SK-N-SH (cell line): ENCODE measurements around the gene ARHGAP45. TPM values are rescaled to one million over a fixed set of nuclear protein-coding genes. Genes with fewer than 3 reads are reported as not detected.

Source experiments
- CTCF ChIA-PET: fragments of 300-600, 350-600 bp; formaldehyde crosslinking; extraction: SDS; loops from one replicate; lab custom pipeline; 2021; lab: Yijun Ruan, JAX
- POLR2A ChIA-PET: fragments of 350-600 bp; sonication (Branson Sonifier 250); formaldehyde crosslinking; extraction: SDS; loops from one replicate; lab custom pipeline; 2020; ENCODE audit warnings: antibody characterized with exemption, inconsistent platforms; lab: Yijun Ruan, JAX
- DNase-seq: peaks from one replicate; pipeline ENCODE4 v3.0.0; 2012
- H2AFZ ChIP-seq: fragments of 200-600 bp; sonication (generic); 2 replicates; pipeline ENCODE4 v1.8.1; 2016; ENCODE audit warnings: antibody characterized with exemption, mild to moderate bottlenecking, low read depth
- H3F3A ChIP-seq: fragments of 200-600 bp; sonication (generic); replicated peaks from 2 replicates; pipeline ENCODE3; 2016; ENCODE audit warnings: antibody characterized with exemption, mild to moderate bottlenecking; ENCODE audit not compliant: insufficient read depth
- H3K27ac ChIP-seq, 2 experiments: fragments of 200-500 bp in 1 of 2; fragments of 200-600 bp in 1 of 2; sonication (Bioruptor generic) in 1 of 2; sonication (generic), shearing (Covaris generic) in 1 of 2; 2 replicates each; pipeline versions ENCODE4 v1.5.1 to v1.6.1; 2014 to 2016; ENCODE audit warnings: low read depth in 2 of 2, inconsistent platforms in 1 of 2, low read length in 1 of 2, mild to moderate bottlenecking in 1 of 2, mixed read lengths in 1 of 2
- H3K27me3 ChIP-seq: fragments of 200-600 bp; sonication (generic), shearing (Covaris generic); 2 replicates; pipeline ENCODE4 v1.6.1; 2016; ENCODE audit warnings: mixed run types; ENCODE audit not compliant: insufficient read depth
- H3K36me3 ChIP-seq, 2 experiments: fragments of 200-500 bp in 1 of 2; fragments of 200-600 bp in 1 of 2; sonication (Bioruptor generic) in 1 of 2; sonication (generic) in 1 of 2; replicated peaks in 1 of 2; 2 replicates each; pipeline versions ENCODE3 to v1.5.1; 2014 to 2016; ENCODE audit warnings: low read length in 1 of 2, mild to moderate bottlenecking in 1 of 2; ENCODE audit not compliant: insufficient read depth in 2 of 2, control insufficient read depth in 1 of 2
- H3K4me1 ChIP-seq, 2 experiments: fragments of 200-500 bp in 1 of 2; fragments of 200-600 bp in 1 of 2; sonication (Bioruptor generic) in 1 of 2; sonication (generic), shearing (Covaris generic) in 1 of 2; 2 replicates each; pipeline versions ENCODE4 v1.5.1 to v1.6.1; 2014 to 2016; ENCODE audit warnings: low read depth in 1 of 2, low read length in 1 of 2, mixed run types in 1 of 2; ENCODE audit not compliant: insufficient read depth in 2 of 2, control insufficient read depth in 1 of 2
- H3K4me2 ChIP-seq: fragments of 200-600 bp; sonication (generic), shearing (Covaris generic); 2 replicates; pipeline ENCODE4 v1.6.1; 2017; ENCODE audit warnings: mixed run types
- H3K4me3 ChIP-seq, 2 experiments: fragments of 200-500 bp in 1 of 2; fragments of 200-600 bp in 1 of 2; sonication (Bioruptor generic) in 1 of 2; sonication (generic), shearing (Covaris generic) in 1 of 2; 2 replicates each; pipeline versions ENCODE4 v1.5.1 to v1.8.1; 2014 to 2016; ENCODE audit warnings: low read depth in 2 of 2, inconsistent platforms in 1 of 2, low read length in 1 of 2, mild to moderate bottlenecking in 1 of 2, mixed read lengths in 1 of 2, moderate library complexity in 1 of 2
- H3K79me2 ChIP-seq: fragments of 200-600 bp; sonication (generic); 2 replicates; pipeline ENCODE4 v1.8.1; 2017; ENCODE audit warnings: mild to moderate bottlenecking; ENCODE audit not compliant: insufficient read depth
- H3K9ac ChIP-seq: fragments of 200-600 bp; sonication (generic); 2 replicates; pipeline ENCODE4 v1.6.1; 2017; ENCODE audit warnings: mixed run types
- H3K9me2 ChIP-seq: fragments of 200-600 bp; sonication (generic); 2 replicates; pipeline ENCODE4 v1.6.1; 2017; ENCODE audit warnings: mixed run types
- H3K9me3 ChIP-seq: fragments of 200-600 bp; sonication (generic); 2 replicates; pipeline ENCODE4 v1.6.1; 2017; ENCODE audit warnings: mixed run types, mild to moderate bottlenecking, moderate library complexity
- H4K20me1 ChIP-seq: fragments of 200-600 bp; sonication (generic); 2 replicates; pipeline ENCODE4 v1.6.1; 2017; ENCODE audit warnings: mild to moderate bottlenecking, mixed run types; ENCODE audit not compliant: insufficient read depth
- CHD2 ChIP-seq: fragments of 150-350 bp; IDR thresholded peaks from 2 replicates; pipeline ENCODE4 v1.6.1; 2018; ENCODE audit warnings: low read length; ENCODE audit not compliant: partially characterized antibody
- CTCF ChIP-seq: fragments of 200-600 bp; sonication (generic); IDR thresholded peaks from 2 replicates; pipeline ENCODE4 v1.6.1; 2017; ENCODE audit warnings: antibody characterized with exemption, mild to moderate bottlenecking, moderate library complexity
- ELF1 ChIP-seq: IDR thresholded peaks from 2 replicates; pipeline ENCODE4 v1.4.0; 2012
- EZH2phosphoT487 ChIP-seq: fragments of 200-600 bp; sonication (generic); IDR thresholded peaks from 2 replicates; pipeline ENCODE4 v1.6.1; 2017; ENCODE audit warnings: low read depth, mixed run types, mild to moderate bottlenecking, antibody characterized with exemption, moderate library complexity, borderline replicate concordance
- FOXM1 ChIP-seq: IDR thresholded peaks from 2 replicates; pipeline ENCODE4 v1.4.0; 2012; ENCODE audit warnings: low read depth, mild to moderate bottlenecking
- GATA2 ChIP-seq: sonication (generic); formaldehyde crosslinking; IDR thresholded peaks from 2 replicates; pipeline ENCODE4 v1.5.0; 2020; ENCODE audit warnings: mild to moderate bottlenecking, missing genetic modification reagents
- MEF2A ChIP-seq: IDR thresholded peaks from 2 replicates; pipeline ENCODE4 v1.4.0; 2012; ENCODE audit warnings: low read depth, borderline replicate concordance
- MXI1 ChIP-seq: IDR thresholded peaks from 2 replicates; pipeline ENCODE4 v1.6.1; 2012; ENCODE audit warnings: mild to moderate bottlenecking, low read depth, low read length, improper control_type of control experiment
- NFIC ChIP-seq: IDR thresholded peaks from 2 replicates; pipeline ENCODE4 v1.4.0; 2012; ENCODE audit warnings: borderline replicate concordance
- NRF1 ChIP-seq: IDR thresholded peaks from 2 replicates; pipeline ENCODE4 v1.6.1; 2012; ENCODE audit warnings: low read depth, mild to moderate bottlenecking, low read length
- PBX3 ChIP-seq: IDR thresholded peaks from 2 replicates; pipeline ENCODE4; 2012
- POLR2AphosphoS5 ChIP-seq: IDR thresholded peaks from 2 replicates; pipeline ENCODE4 v1.6.1; 2012; ENCODE audit warnings: low read depth, low read length
- RAD21 ChIP-seq: IDR thresholded peaks from 2 replicates; pipeline ENCODE4 v1.6.1; 2012; ENCODE audit warnings: mild to moderate bottlenecking, low read length
- RCOR1 ChIP-seq: fragments of 150-350 bp; IDR thresholded peaks from 2 replicates; pipeline ENCODE4 v1.6.1; 2017; ENCODE audit warnings: antibody characterized with exemption, low read length
- RXRA ChIP-seq: IDR thresholded peaks from 2 replicates; pipeline ENCODE4 v1.4.0; 2012; ENCODE audit warnings: low read depth, mild to moderate bottlenecking, borderline replicate concordance
- SIN3A ChIP-seq: IDR thresholded peaks from 2 replicates; pipeline ENCODE4 v1.6.1; 2012; ENCODE audit warnings: low read depth, mild to moderate bottlenecking, low read length, moderate library complexity, borderline replicate concordance
- SMC3 ChIP-seq: IDR thresholded peaks from 2 replicates; pipeline ENCODE4 v1.6.1; 2012; ENCODE audit warnings: low read depth, low read length, improper control_type of control experiment
- YY1 ChIP-seq: IDR thresholded peaks from 2 replicates; pipeline ENCODE4 v1.4.0; 2012; ENCODE audit warnings: low read depth, mild to moderate bottlenecking
- WGBS: methylation state at CpG from one replicate; pipeline ENCODE4 v1.1.6; 2017; ENCODE audit warnings: low lambda C conversion rate; 5-methylcytosine and 5-hydroxymethylcytosine counted together
- polyA plus RNA-seq, 3 experiments: library from polyadenylated mRNA; depleted of rRNA; stranded (reverse); fragments of >200 nt; gene quantifications; 2 replicates each; pipeline ENCODE4 v1.2.3, GENCODE V29; 2012

Gene ARHGAP45
- polyA plus RNA-seq, 1 of the 3 experiments (the other 2 are of a cell fraction), result 4.2 TPM

GRCh38 chr19:1113030-1113985 lies 46.3 kb downstream of the ARHGAP45 start:
- Histone ChIP-seq H3K36me3 (peaks cover 0 to 28% of the 10 kb centered on the region in 2 experiments), H3K79me2 (no peaks in the 10 kb centered on the region), H3K4me2 (peak overlapping the region; percentile 47; the same call in 1 of the 2 replicates), H3K27me3 (no peaks in the 10 kb centered on the region), H3K4me3 (no peak overlapping the region; a peak in 1 of 4 replicates), H2AFZ (no peak overlapping the region), H3K27ac (peak overlapping the region; percentile 32 to 79; a peak in 3 of 4 replicates), H3K9me3 (no peaks in the 10 kb centered on the region), H3K9ac (no peak overlapping the region), H4K20me1 (no peaks in the 10 kb centered on the region), H3K9me2 (no peaks in the 10 kb centered on the region), H3F3A (peaks cover 4% of the 10 kb centered on the region), H3K4me1 (peaks cover 5 to 7% of the 10 kb centered on the region in 2 experiments; a peak in 2 of 4 replicates)
- TF ChIP-seq POLR2AphosphoS5, result 0 out of 2 replicates have a peak, but pooled peaks have one; percentile 18
- no peak for TF ChIP-seq RXRA
- TF ChIP-seq SMC3, result peak; percentile 77
- no peak for TF ChIP-seq RCOR1
- TF ChIP-seq CHD2, result peak; percentile 15
- TF ChIP-seq NFIC, result no peak
- no peak for TF ChIP-seq EZH2phosphoT487
- TF ChIP-seq SIN3A, result peak; percentile 79
- TF ChIP-seq GATA2 (CRISPR knock-in tag), result no peak
- no peak for TF ChIP-seq FOXM1
- no peak for TF ChIP-seq NRF1
- peak; percentile 84 for TF ChIP-seq CTCF
- peak; percentile 89 for TF ChIP-seq PBX3
- TF ChIP-seq RAD21, result peak; percentile 78
- TF ChIP-seq MEF2A, result no peak
- TF ChIP-seq ELF1, result no peak
- TF ChIP-seq MXI1, result peak; percentile 33; the same call in 1 of the 2 replicates
- TF ChIP-seq YY1, result no peak
- peak; percentile 100 for DNase-seq
- CTCF ChIA-PET, result interaction anchor here (0.6 to 3.8 kb wide), 52 partner anchors 10 to 484 kb away, joined by 3 to 63 read pairs (median 6); partner anchors contain the start of genes ARHGAP45, ATP5F1D, GPX4 and POLR2E
- POLR2A ChIA-PET, result interaction anchor here (0.6 to 2.0 kb wide), 5 partner anchors 9 to 156 kb away, joined by 3 to 15 read pairs (median 3); partner anchors contain the start of genes CIRBP and GPX4
- 53% methylated on average over 7 of the region's 44 CpGs for WGBS
